NCI-H82 treated with DMSO at 0.1 percent for 48 hours (cell line): Measurements from ENCODE around the gene DOK5.

ENCODE experiments used
- DNase-seq: peaks from one replicate; lab custom pipeline; 2025; ENCODE audit not compliant: unreplicated experiment; lab: John Stamatoyannopoulos, UW

DOK5 gene

GRCh38 chr20:54642864-54643667, 167.7 kb downstream of the DOK5 start:
- no peak for DNase-seq

- DNase-seq, result no peak
Observed at GRCh38 chr20:54643761-54644160, 168.4 kb downstream of the DOK5 start.

GRCh38 chr20:54645445-54646155, 170.2 kb downstream of the DOK5 start:
- DNase-seq, result no peak

- DNase-seq, result no peak
Observed at GRCh38 chr20:54646156-54646517, 170.7 kb downstream of the DOK5 start.

- DNase-seq, result no peak
Observed at GRCh38 chr20:54648421-54649142, 173.2 kb downstream of the DOK5 start.

- peak; percentile 81 for DNase-seq
Observed at GRCh38 chr20:54649511-54649962, 174.1 kb downstream of the DOK5 start.

- DNase-seq, result no peak
Observed at GRCh38 chr20:54650052-54650719, 174.8 kb downstream of the DOK5 start.

- no peak for DNase-seq
Observed at GRCh38 chr20:54651252-54651651, 175.9 kb downstream of the DOK5 start.

- DNase-seq, result no peak
Observed at GRCh38 chr20:54654450-54654849, 179.1 kb downstream of the DOK5 start.

GRCh38 chr20:54657268-54657826, 182.0 kb downstream of the DOK5 start:
- no peak for DNase-seq

- DNase-seq, result no peak
Observed at GRCh38 chr20:54658525-54658924, 183.1 kb downstream of the DOK5 start.

- DNase-seq, result no peak
Observed at GRCh38 chr20:54661265-54661664, 185.9 kb downstream of the DOK5 start.

GRCh38 chr20:54661880-54662465, 186.6 kb downstream of the DOK5 start:
- DNase-seq, result no peak

GRCh38 chr20:54665812-54666211, 190.4 kb downstream of the DOK5 start:
- DNase-seq, result no peak

- no peak for DNase-seq
Observed at GRCh38 chr20:54668271-54669039, 193.1 kb downstream of the DOK5 start.

- DNase-seq, result no peak
Observed at GRCh38 chr20:54669040-54669363, 193.6 kb downstream of the DOK5 start.

- DNase-seq, result no peak
Observed at GRCh38 chr20:54678253-54678652, 202.9 kb downstream of the DOK5 start.

GRCh38 chr20:54680439-54680838, 205.0 kb downstream of the DOK5 start:
- DNase-seq, result no peak

- DNase-seq, result no peak
Observed at GRCh38 chr20:54680872-54681619, 205.7 kb downstream of the DOK5 start.
